Endothelial cell of umbilical vein (primary cell): ENCODE results near the gene ZDHHC20.

Experiments used
- CTCF ChIP-seq, 2 donors: IDR thresholded peaks; 1 replicate in 1 of 2; 2 replicates in 1 of 2; pipeline ENCODE4 v1.5.1; 2011; ENCODE audit warnings: low read length in 2 of 2, mild to moderate bottlenecking in 2 of 2, moderate library complexity in 2 of 2, control low read depth in 1 of 2, inconsistent platforms in 1 of 2, low read depth in 1 of 2; ENCODE audit not compliant: insufficient read depth in 1 of 2; ENCODE audit errors: extremely low read depth in 1 of 2
- EZH2 ChIP-seq: IDR thresholded peaks from 2 replicates; pipeline ENCODE4 v1.6.1; 2012; ENCODE audit warnings: borderline replicate concordance, low read depth, mild to moderate bottlenecking, moderate library complexity, low read length, inconsistent platforms; ENCODE audit not compliant: severe bottlenecking
- FOS ChIP-seq: IDR thresholded peaks from 2 replicates; pipeline ENCODE4 v1.6.1; 2011; ENCODE audit warnings: mild to moderate bottlenecking, low read length, moderate library complexity, borderline replicate concordance; ENCODE audit not compliant: insufficient read depth
- GATA2 ChIP-seq: IDR thresholded peaks from 2 replicates; pipeline ENCODE4 v1.7.0; 2011; ENCODE audit warnings: low read depth, mild to moderate bottlenecking, moderate library complexity, mixed read lengths, low read length; ENCODE audit not compliant: insufficient read length, insufficient read depth
- JUN ChIP-seq: IDR thresholded peaks from 2 replicates; pipeline ENCODE4 v1.6.1; 2011; ENCODE audit warnings: borderline replicate concordance, low read depth; ENCODE audit not compliant: insufficient read length, insufficient read depth
- MAX ChIP-seq: IDR thresholded peaks from 2 replicates; pipeline ENCODE4 v1.6.1; 2011; ENCODE audit not compliant: insufficient read depth, insufficient read length
- POLR2A ChIP-seq: IDR thresholded peaks from 2 replicates; pipeline ENCODE4 v1.6.1; 2012; ENCODE audit warnings: low read depth, mild to moderate bottlenecking, control low read depth, low read length
- POLR2AphosphoS5 ChIP-seq: IDR thresholded peaks from 2 replicates; pipeline ENCODE4 v1.6.1; 2012; ENCODE audit warnings: low read depth, mild to moderate bottlenecking, control low read depth, low read length, moderate library complexity; ENCODE audit not compliant: insufficient read depth

- no peak for TF ChIP-seq CTCF (IDR thresholded peaks at IDR 0.05; ENCODE audit: extremely low read depth in 1 of 2, insufficient read depth in 1 of 2, low read depth in 1 of 2, low read length in 2 of 2)
- no peak for TF ChIP-seq JUN
- TF ChIP-seq POLR2A, result no peak
- TF ChIP-seq EZH2, result no peak
- TF ChIP-seq POLR2AphosphoS5, result no peak
- TF ChIP-seq MAX, result no peak
- TF ChIP-seq FOS, result no peak
- no peak for TF ChIP-seq GATA2
Observed at GRCh38 chr13:21338156-21338555, 120.9 kb downstream of the ZDHHC20 start.
